ENCODE data around the gene FAAP20.

The FAAP20 gene

DNA sequence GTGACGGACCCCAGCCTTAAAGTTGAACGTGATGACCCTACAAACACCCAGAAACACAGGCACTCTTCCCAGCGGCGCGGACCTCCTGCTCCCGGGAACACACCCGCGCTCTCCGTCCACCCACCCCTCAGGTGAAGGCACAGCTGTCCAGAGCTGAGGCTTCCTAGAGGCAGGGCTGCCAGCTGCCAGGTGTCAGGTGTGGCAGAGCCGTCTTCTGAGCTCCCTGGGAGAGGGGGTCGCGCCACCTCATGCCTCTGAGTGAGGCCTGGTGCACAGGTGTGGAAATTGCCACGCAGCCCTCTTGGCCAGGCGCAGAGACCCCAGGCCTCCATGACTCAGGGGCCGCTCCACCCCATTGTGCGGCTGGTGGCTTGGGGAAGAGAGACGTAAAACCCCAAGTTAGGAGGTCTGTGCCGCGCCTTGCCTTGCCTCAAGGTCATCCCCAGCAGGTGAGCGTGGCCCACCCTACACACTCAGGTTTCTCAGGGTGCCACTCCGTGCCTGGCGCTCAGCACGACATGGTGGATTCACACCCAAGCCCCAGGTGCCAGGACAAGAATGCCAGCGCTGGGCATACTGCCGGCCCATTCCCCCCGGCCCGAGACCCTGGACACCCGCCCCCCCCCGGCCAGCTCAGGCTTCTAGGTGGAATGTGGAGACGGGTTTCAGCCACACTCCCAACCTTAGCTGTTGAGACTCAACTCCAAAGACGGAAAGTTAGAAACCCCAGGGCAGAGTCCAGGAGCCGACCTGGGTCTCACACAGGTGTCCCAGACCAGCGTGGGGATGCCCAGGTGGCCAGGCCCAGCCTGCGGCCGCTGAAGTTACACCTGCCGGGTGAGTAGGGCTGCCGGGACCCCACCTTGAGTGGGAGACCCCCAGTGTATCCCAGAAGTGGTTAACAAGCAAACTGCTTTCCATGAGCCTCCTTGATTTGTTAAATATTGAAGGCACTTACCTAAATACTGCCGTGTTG lies 8.4 kb downstream of the FAAP20 start:
- no peak for DNase-seq
- in situ Hi-C loops (cut with MboI; ENCODE audit: low pct_unique_long_range_greater_than_20kb, low sequenced_read_pairs), result loop anchor here (25.0 kb wide), 1 partner anchor 601 kb away; no protein-coding TSS in a partner anchor

GRCh38 chr1:2184934-2185333 lies 9.6 kb downstream of the FAAP20 start:
- in situ Hi-C loops (cut with MboI; ENCODE audit: low pct_unique_long_range_greater_than_20kb, low sequenced_read_pairs), result loop anchor here (25.0 kb wide), 1 partner anchor 602 kb away; no protein-coding TSS in a partner anchor
- DNase-seq, result no peak

DNA sequence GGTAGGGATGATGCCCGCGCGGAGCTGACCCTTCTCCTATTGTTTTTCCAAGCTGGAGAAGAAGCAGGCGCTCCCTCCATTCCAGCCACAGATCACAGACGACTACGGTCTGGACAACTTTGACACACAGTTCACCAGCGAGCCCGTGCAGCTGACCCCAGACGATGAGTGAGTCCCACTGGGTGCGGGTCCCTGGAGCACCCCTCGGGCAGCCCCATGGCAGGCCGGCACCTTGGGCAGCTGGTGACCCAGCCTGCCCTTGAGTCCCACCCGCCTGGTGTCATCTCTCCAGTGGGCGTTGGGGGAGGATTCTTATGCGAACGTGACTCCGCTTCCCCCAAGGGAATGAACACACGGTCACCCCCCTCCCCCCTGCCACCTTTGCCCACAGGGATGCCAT lies 10.0 kb downstream of the FAAP20 start:
- no peak for DNase-seq
- in situ Hi-C loops (cut with MboI; ENCODE audit: low pct_unique_long_range_greater_than_20kb, low sequenced_read_pairs), result loop anchor here (25.0 kb wide), 1 partner anchor 603 kb away; no protein-coding TSS in a partner anchor

- no peak for DNase-seq
- in situ Hi-C loops (cut with MboI; ENCODE audit: low pct_unique_long_range_greater_than_20kb, low sequenced_read_pairs), result loop anchor here (25.0 kb wide), 1 partner anchor 603 kb away; no protein-coding TSS in a partner anchor
Measured at GRCh38 chr1:2183937-2184334, 10.6 kb downstream of the FAAP20 start.

- in situ Hi-C loops (cut with MboI; ENCODE audit: low pct_unique_long_range_greater_than_20kb, low sequenced_read_pairs), result loop anchor here (25.0 kb wide), 1 partner anchor 605 kb away; no protein-coding TSS in a partner anchor
- no peak for DNase-seq
Measured at GRCh38 chr1:2182376-2182775, 12.2 kb downstream of the FAAP20 start.

- in situ Hi-C loops (cut with MboI; ENCODE audit: low pct_unique_long_range_greater_than_20kb, low sequenced_read_pairs), result loop anchor here (25.0 kb wide), 1 partner anchor 606 kb away; no protein-coding TSS in a partner anchor
- no peak for DNase-seq
Measured at GRCh38 chr1:2181752-2182151, 12.8 kb downstream of the FAAP20 start.

- in situ Hi-C loops (cut with MboI; ENCODE audit: low pct_unique_long_range_greater_than_20kb, low sequenced_read_pairs), result loop anchor here (25.0 kb wide), 1 partner anchor 606 kb away; no protein-coding TSS in a partner anchor
- DNase-seq, result no peak
Measured at GRCh38 chr1:2181271-2181670, 13.3 kb downstream of the FAAP20 start.

- in situ Hi-C loops (cut with MboI; ENCODE audit: low pct_unique_long_range_greater_than_20kb, low sequenced_read_pairs), result loop anchor here (25.0 kb wide), 1 partner anchor 607 kb away; no protein-coding TSS in a partner anchor
- no peak for DNase-seq
Measured at GRCh38 chr1:2180297-2181245, 14.0 kb downstream of the FAAP20 start.

DNA sequence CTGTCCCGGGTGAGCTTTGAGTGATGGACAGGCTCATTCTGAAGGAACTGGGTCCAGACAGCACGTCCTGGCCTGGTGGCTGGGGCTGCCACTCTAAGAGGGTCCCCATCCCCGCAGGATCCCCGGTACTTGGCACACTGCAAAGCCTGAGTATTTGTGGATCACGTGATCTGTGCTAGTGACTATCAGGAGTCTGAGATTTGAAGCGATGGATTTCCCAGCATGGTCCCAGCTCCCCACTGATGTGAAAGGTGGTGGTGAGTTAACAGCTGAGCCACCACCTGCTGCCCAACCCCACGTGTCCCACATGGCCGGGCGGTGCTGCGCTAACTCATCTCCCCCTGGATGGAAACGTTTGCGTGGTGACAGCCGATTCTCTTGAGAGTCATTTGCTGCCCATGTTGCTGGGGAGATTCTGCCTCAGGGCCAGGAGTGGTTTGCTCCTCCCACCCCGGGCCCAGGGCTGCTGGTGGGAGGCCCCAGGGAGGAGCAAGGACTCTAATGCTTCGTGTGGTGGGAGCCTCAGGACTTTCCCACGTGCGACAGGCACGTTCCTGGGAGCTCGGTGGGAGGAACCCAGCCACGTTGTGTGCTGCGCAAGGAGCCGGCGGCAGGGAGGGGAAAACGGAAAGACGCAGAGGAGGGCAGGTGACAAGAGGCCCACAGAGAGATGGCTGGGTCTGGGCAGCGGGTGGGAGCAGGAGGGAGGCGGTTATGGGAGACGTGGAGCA lies 15.1 kb downstream of the FAAP20 start:
- no peak for DNase-seq
- in situ Hi-C loops (cut with MboI; ENCODE audit: low pct_unique_long_range_greater_than_20kb, low sequenced_read_pairs), result loop anchor here (25.0 kb wide), 1 partner anchor 608 kb away; no protein-coding TSS in a partner anchor

DNA sequence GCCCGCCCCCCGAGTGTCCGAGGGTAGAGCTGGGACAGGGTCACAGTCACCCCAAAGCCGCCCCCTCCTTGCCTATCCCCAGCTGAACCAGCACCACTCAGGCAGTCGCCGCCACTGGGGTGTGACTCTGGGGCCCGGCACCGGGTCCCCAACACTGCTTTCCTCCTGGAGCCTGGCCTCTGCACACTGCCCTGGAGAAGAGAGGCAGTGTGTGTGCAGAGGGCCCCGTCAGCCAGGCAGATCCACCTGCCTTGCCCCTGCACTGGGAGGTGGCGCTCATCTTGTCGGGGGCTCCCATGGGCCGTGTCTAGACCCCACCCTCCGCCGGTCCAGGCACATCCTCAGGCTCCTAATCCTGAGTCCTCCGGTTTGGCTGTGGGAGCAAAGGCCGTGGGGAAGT lies 15.7 kb downstream of the FAAP20 start:
- no peak for DNase-seq
- in situ Hi-C loops (cut with MboI; ENCODE audit: low pct_unique_long_range_greater_than_20kb, low sequenced_read_pairs), result loop anchor here (25.0 kb wide), 1 partner anchor 608 kb away; no protein-coding TSS in a partner anchor

DNA sequence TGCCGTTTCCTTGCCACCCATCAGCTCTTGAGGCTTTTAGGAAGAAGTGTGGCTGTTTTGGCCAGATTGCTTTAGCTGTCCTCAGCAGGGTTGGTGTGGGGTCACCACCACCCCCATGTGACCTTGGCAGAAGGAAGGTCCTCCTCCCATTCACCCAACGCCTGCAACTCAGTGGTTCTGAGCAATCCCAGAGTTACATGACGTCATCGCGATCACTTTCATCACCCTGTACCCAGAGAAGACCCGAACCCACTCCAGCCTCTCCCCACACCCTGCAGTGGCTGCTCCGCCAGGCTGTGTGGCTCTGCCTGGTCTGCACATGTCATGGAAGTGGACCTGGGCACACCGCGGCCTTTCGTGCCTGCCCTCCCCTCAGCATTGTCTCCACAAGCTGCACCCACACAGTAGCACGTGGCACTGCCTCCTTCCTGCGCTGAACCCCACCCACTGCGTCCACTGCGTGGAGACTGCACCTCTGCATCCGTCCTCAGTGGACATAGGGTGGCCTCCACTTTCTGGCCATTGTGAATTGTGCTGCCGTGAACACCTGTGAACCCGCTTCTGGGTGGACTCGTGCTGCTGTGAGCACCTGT lies 16.5 kb downstream of the FAAP20 start:
- in situ Hi-C loops (cut with MboI; ENCODE audit: low pct_unique_long_range_greater_than_20kb, low sequenced_read_pairs), result loop anchor here (25.0 kb wide), 1 partner anchor 609 kb away; no protein-coding TSS in a partner anchor
- DNase-seq, result no peak

- in situ Hi-C loops (cut with MboI; ENCODE audit: low pct_unique_long_range_greater_than_20kb, low sequenced_read_pairs), result loop anchor here (25.0 kb wide), 1 partner anchor 610 kb away; no protein-coding TSS in a partner anchor
- DNase-seq, result no peak
Measured at GRCh38 chr1:2177541-2177940, 17.0 kb downstream of the FAAP20 start.

DNA sequence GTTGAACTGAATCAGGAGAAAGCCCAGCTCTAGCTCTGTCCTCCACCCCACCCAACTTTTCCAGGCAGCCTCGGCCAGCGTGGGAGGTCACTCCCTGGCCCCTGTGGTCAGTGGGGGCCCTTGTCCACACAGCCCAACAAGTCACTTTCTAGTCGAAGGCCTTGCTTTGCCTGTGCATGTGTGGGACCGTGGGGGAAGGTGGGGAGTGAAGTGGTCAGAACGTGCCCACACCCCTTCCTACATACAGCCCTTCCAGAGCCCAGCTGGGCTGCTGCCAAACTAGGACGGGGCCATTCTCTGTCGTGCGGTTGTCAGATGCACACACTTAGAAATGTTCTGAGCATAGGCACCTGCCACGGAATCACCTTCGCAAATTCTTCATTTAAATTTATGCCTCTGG lies 18.0 kb downstream of the FAAP20 start:
- in situ Hi-C loops (cut with MboI; ENCODE audit: low pct_unique_long_range_greater_than_20kb, low sequenced_read_pairs), result loop anchor here (25.0 kb wide), 1 partner anchor 611 kb away; no protein-coding TSS in a partner anchor
- DNase-seq, result no peak

GRCh38 chr1:2175681-2176454 lies 18.7 kb downstream of the FAAP20 start:
- in situ Hi-C loops (cut with MboI; ENCODE audit: low pct_unique_long_range_greater_than_20kb, low sequenced_read_pairs), result loop anchor here (25.0 kb wide), 1 partner anchor 611 kb away; no protein-coding TSS in a partner anchor
- no peak for DNase-seq

GRCh38 chr1:2175055-2175414 lies 19.5 kb downstream of the FAAP20 start:
- in situ Hi-C loops (cut with MboI; ENCODE audit: low pct_unique_long_range_greater_than_20kb, low sequenced_read_pairs), result loop anchor here (25.0 kb wide), 1 partner anchor 612 kb away; no protein-coding TSS in a partner anchor
- DNase-seq, result no peak

DNA sequence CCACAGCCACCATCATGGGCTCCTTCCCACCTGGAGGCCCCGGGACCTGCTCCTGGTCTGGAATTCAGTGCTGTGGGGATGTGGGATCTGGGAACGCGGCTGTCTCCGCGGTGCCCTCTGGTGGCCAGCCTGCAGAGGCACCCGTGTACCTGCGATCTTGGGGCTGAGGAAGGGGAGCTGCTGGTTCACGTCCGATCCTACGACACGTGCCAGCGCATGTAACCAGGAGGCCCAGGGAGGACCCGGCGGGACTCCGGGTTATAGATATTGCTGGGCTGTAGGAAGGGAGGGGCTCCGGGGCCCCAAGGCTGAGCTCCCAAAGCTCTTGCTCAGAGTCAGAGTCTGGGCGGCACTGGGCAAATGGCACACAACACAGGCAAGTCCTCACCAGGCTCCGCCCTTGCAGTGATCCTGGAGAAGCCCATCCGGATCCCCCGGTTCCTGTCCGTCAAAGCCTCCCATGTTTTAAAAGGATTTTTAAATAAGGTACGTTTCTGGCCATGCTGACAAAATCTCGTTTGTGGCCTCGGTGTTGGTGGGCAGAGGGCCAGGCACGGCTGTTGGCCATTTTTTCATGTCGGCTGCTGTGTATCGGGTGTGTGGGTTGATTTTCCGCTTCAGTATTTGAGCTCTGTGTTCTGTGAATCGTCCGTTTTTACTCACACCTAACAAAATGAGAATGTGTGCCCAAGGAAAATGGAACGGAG lies 20.1 kb downstream of the FAAP20 start:
- in situ Hi-C loops (cut with MboI; ENCODE audit: low pct_unique_long_range_greater_than_20kb, low sequenced_read_pairs), result loop anchor here (25.0 kb wide), 1 partner anchor 613 kb away; no protein-coding TSS in a partner anchor
- peak; percentile 68 for DNase-seq

All from KBM-7 (cell line).